Left lobe of liver (tissue), 2 donors: ENCODE data around the gene GYPE. TPM values are rescaled to one million over a fixed set of nuclear protein-coding genes. Genes with fewer than 3 reads are reported as not detected.
"Not testable (repeated sequence)": the region's sequence is repeated elsewhere in the genome, so short reads cannot be mapped to it uniquely, and the experiment has no call there.

Source experiments
- ATAC-seq: fragments of 200-7000 bp; cut with Tn5 transposase; one replicate; pipeline ENCODE4 v1.9.1; 2020; ENCODE audit warnings: mild to moderate bottlenecking, moderate library complexity
- DNase-seq: peaks from one replicate; pipeline ENCODE4 v3.0.0-alpha.2; 2020; ENCODE audit warnings: low spot score
- total RNA-seq: library from RNA; stranded (reverse); gene quantifications from one replicate; pipeline ENCODE4 v1.2.1, GENCODE V29; 2021
- donor health status: DM: no; HTN: no; CAD: no; lungs with moderate emphysema.
- donor health status: DM: no; HTN: yes; CAD: no.

GYPE gene
- total RNA-seq, 1 donor from 2014 or later: not detected

- not testable (repeated sequence) for DNase-seq, ATAC-seq
Observed at GRCh38 chr4:143870523-143871268, 34.7 kb downstream of the GYPE start.

GRCh38 chr4:143869925-143870324 is 35.4 kb downstream of the GYPE start:
- ATAC-seq, DNase-seq: not testable (repeated sequence)

- ATAC-seq, DNase-seq: not testable (repeated sequence)
Observed at GRCh38 chr4:143862716-143863115, 42.6 kb downstream of the GYPE start.

- no peak for DNase-seq
- no peak for ATAC-seq
Observed at GRCh38 chr4:143858456-143858855, 46.9 kb downstream of the GYPE start.

- not testable (repeated sequence) for DNase-seq
Observed at GRCh38 chr4:143857391-143858336, 47.7 kb downstream of the GYPE start.

GRCh38 chr4:143856017-143856557 is 49.3 kb downstream of the GYPE start:
- not testable (repeated sequence) for ATAC-seq, DNase-seq

More at GRCh38 chr4:143857391-143858336, 47.7 kb downstream of the GYPE start:
- ATAC-seq: not testable (repeated sequence)

- not testable (repeated sequence) for DNase-seq, ATAC-seq
Observed at GRCh38 chr4:143854645-143855044, 50.7 kb downstream of the GYPE start.

GRCh38 chr4:143849296-143849695 is 56.1 kb downstream of the GYPE start:
- not testable (repeated sequence) for ATAC-seq, DNase-seq

GRCh38 chr4:143843506-143843832 is 61.9 kb downstream of the GYPE start:
- not testable (repeated sequence) for ATAC-seq, DNase-seq

- ATAC-seq: not testable (repeated sequence)
Observed at GRCh38 chr4:143842624-143843505, 62.5 kb downstream of the GYPE start.

GRCh38 chr4:143839413-143839812 is 65.9 kb downstream of the GYPE start:
- not testable (repeated sequence) for DNase-seq, ATAC-seq

More at GRCh38 chr4:143842624-143843505, 62.5 kb downstream of the GYPE start:
- not testable (repeated sequence) for DNase-seq

- not testable (repeated sequence) for DNase-seq, ATAC-seq
Observed at GRCh38 chr4:143834196-143834595, 71.2 kb downstream of the GYPE start.

- ATAC-seq, DNase-seq: not testable (repeated sequence)
Observed at GRCh38 chr4:143833676-143834075, 71.7 kb downstream of the GYPE start.

- not testable (repeated sequence) for ATAC-seq, DNase-seq
Observed at GRCh38 chr4:143830576-143830975, 74.8 kb downstream of the GYPE start.

GRCh38 chr4:143829239-143829620 is 76.1 kb downstream of the GYPE start:
- DNase-seq, ATAC-seq: not testable (repeated sequence)

Other genes with a start within 250 kb of the GYPE start
- gene FREM3, start 204.9 kb downstream of the GYPE start, total RNA-seq: not detected
- gene GYPB, start 113.8 kb upstream of the GYPE start, total RNA-seq: not detected
- 1.2 TPM for gene GYPA, start 235.2 kb upstream of the GYPE start, total RNA-seq